GM12872 (cell line): Measurements from ENCODE around the gene TMEM119.
A peak's percentile ranks its signal among the peaks of the same experiment; 100 is the strongest.

ENCODE experiments used
- TF ChIP-seq, protein P1 (sequence below): IDR thresholded peaks from 3 replicates; pipeline ENCODE4 v1.5.1; 2011; ENCODE audit warnings: low read depth, mild to moderate bottlenecking, low read length, moderate library complexity; ENCODE audit not compliant: insufficient read depth

Gene TMEM119

GRCh38 chr12:108615918-108616317 lies 18.0 kb upstream of the TMEM119 start:
- TF ChIP-seq, protein P1, sequence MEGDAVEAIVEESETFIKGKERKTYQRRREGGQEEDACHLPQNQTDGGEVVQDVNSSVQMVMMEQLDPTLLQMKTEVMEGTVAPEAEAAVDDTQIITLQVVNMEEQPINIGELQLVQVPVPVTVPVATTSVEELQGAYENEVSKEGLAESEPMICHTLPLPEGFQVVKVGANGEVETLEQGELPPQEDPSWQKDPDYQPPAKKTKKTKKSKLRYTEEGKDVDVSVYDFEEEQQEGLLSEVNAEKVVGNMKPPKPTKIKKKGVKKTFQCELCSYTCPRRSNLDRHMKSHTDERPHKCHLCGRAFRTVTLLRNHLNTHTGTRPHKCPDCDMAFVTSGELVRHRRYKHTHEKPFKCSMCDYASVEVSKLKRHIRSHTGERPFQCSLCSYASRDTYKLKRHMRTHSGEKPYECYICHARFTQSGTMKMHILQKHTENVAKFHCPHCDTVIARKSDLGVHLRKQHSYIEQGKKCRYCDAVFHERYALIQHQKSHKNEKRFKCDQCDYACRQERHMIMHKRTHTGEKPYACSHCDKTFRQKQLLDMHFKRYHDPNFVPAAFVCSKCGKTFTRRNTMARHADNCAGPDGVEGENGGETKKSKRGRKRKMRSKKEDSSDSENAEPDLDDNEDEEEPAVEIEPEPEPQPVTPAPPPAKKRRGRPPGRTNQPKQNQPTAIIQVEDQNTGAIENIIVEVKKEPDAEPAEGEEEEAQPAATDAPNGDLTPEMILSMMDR: no peak

DNA sequence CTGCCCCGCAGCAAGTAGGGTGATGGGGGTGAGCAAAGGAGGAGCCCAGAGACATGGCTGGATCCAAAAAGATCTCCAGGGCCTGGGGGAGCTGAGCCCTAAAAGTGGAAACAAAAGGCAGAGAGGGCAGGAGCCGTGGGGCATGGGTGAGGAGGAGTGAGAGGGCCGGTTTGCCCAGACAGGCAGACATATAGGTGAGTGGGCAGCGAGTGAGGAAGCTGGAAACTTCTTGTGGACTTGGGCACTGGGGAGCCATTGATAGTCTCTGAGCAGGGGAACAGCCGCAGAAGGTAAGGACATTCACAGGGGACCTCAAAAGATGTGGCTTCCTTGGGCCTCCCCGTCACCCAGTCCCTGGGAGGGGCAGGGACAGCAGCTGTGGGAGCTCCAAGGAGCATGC lies 16.8 kb upstream of the TMEM119 start:
- TF ChIP-seq, protein P1: no peak

GRCh38 chr12:108614041-108614440 lies 16.2 kb upstream of the TMEM119 start:
- TF ChIP-seq, protein P1: no peak

GRCh38 chr12:108613548-108613947 lies 15.7 kb upstream of the TMEM119 start:
- TF ChIP-seq, protein P1: no peak

GRCh38 chr12:108612788-108613282 lies 15.0 kb upstream of the TMEM119 start:
- TF ChIP-seq, protein P1: no peak

DNA sequence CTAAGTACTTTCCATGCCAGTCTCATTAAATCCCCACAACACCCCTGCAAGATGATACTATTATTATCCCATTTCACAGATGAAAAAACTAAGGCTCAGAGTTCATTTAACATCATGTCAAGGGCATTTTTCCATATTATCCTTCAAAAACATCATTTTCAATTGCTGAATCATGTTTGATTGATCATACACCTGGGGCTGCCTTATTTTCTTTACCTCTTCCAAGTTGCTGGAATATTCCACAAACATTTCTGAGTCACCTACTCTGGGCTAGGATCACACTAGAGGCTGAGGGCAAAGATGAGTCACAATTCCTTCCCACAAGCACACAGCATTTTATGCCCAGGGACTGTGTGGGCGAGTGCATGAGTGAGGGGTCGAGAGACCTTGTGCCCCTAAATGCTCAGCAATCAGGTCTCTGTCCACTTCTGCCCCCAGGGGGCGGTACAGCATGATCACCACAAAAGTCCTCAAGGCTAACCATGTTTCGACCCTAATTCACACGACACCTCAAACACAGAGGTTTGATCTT lies 14.1 kb upstream of the TMEM119 start:
- TF ChIP-seq, protein P1: peak; percentile 69

DNA sequence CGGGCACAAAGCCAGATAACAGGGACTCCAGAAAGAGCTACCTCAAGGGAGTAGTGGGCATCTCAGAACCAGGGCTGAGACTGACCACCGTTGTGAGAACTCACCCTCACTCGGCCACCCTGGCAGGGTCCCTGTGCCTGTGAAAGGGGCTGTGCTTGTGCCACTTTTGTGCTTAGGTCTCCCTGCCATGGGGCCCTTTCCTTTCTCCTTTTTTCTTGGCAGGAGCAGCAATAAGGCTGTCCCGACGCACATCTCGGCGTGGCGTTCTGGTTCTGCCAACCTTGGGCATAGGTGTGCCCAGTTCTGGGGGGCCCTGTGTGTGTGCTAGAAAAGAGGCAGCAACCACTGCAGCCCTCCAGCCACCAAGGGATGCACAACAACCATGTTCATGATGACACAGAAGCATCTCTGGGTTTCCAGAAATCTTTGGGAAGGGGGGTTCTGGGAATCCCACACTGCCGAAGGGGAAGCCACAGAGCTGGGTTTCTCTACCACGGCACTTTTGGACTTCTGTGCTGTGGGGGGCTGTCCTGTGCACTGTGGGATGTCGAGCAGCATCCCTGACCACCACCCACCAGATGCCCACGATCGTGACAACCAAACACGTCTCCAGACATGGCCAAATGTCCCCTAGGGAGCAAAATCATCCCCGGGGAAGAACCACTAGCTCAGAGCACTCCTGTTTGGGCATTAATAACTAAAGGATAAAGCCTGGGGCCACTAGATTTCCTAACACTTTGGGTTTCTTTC lies 13.1 kb upstream of the TMEM119 start:
- TF ChIP-seq, protein P1: no peak
